Cerebellar nuclear complex (tissue), 1 donor: ENCODE results near the gene RPL10A.

ENCODE experiments used
- DNase-seq, 2 experiments: peaks; one replicate each; lab custom pipeline; 2025; lab: John Stamatoyannopoulos, UW

RPL10A gene

DNA sequence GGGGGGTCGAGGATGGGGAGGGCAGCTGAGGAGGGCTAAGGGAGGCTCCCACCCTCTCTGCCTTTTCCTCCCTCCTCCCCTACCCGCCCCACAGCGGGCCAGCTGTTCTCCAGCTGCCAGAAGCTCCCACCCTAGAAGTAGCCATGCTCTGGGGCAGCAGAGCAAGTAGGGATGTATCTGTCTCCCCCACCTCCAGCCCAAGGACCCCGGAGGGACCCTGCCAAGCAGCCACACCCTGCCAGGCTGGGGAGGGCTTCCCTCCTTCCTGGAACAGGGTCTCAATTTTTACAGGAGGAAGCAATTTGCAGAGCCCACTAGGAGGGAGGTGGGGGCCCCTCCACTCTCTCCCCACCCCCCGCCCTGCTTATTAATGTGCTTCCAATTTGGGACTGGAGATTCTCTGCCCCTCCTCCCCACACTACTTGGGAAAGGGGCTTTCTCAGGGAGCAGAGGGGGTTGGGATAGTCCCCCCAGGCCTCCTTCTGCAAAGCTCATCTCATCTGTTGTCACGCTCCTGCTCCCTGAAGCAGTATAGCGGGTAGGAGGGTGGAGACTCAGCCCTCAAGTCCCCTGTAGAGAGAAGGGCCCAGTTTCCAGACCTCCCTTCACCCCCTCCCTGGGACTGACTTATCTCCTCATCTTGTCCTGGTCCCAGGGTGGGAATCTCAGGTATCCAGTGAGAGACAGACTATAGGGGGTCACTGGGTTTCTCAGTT is 24.2 kb downstream of the RPL10A start:
- no peak for DNase-seq

DNA sequence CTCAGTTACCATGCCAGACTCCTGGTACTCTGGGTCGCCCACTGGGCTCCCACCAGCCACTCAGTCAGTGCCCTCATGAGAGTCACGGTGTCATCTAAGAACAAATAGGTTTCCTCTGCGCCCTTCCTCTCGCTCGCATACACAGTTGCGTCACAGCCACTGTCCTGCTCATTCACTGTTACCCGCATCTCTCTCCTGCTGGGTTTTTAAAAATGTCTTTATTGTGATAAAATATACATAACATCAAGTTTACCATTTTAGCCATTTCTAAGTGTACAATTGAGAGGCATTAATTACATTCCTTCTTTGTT is 24.7 kb downstream of the RPL10A start:
- DNase-seq = no peak

DNA sequence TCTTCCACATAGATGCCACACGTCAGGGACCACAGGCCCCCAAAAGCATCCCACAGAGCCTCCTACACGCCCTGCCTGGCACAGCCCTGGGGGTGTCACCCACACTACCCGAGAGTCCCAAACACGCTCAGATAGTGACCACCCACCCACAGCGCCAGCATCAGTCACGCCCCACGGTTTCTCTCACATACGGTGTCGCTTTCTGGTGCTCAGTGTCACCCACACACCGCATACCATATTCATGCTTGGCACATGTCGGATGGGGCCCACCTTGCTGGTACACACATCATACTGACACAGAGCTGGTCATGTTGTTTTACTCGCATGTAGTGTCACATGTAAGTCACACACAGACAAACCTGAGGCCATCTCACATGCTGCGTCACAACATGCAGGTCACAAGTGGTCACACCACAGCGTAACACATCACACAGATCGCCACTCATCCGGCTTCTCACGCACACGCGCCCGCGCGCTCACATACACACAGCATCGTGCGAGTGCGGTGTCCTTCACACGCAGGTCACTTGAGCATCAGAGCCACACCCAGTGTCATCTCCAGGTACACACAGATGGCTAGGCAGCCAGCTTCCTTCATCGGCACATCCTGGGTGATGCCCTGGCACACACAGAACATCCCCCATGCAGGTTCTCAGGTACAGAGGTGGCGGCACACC is 25.2 kb downstream of the RPL10A start:
- DNase-seq = no peak

DNA sequence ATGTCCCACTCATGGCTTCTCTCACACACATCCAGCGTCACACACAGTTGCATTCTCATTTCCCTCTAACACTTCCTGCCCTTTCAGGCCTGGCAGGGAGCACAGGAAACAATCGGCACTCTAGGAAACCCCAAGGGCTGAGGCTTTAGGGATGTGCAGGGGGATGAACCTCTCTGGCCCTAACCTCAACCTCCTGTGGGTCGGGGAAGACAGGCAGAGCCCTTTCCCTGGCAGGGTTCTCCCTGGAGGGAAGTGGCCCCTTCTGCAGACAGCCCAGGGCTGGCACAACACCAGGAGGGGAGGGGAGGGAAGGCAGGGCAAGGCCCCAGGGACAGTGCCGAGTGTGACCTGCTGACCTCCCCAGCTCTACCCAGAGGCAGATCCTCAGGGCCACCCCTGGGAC is 26.0 kb downstream of the RPL10A start:
- DNase-seq = no peak

DNA sequence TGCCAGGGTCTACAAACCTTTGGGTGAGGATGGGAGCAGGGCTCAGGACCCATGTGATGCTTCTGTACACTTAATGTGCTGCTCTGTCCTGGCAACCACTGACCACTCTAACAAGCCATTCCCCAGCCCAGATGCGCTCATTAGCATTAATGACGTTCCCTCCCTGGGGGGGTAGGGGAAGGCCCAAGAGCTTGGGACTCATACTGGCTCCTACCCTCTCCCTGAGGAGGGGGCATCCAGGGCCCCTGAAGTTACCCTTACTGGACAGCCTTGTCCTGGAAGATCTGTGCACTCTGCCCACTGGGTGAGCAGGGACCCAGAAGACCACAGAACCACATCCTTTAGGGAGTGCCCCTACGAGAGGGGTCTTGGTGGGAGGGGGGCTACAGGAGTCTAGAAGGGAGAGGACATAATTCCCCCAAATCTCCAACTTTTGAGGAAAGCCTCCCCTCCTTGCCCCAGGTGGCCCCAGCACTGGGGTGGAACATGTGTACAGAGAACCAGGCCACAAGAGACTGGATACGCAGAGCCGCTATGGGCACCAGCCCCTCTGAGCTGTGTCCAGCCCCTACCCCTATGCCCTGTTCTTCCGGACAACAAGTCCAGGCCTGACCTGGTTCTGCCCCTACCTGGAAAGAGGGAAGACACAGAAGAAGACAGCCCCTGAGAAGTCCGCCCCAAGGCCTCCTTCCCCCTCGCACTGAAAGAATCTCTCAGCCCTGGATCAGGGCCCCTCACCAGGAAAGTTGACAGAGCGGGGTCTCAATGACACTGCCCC is 27.2 kb downstream of the RPL10A start:
- no peak for DNase-seq

DNA sequence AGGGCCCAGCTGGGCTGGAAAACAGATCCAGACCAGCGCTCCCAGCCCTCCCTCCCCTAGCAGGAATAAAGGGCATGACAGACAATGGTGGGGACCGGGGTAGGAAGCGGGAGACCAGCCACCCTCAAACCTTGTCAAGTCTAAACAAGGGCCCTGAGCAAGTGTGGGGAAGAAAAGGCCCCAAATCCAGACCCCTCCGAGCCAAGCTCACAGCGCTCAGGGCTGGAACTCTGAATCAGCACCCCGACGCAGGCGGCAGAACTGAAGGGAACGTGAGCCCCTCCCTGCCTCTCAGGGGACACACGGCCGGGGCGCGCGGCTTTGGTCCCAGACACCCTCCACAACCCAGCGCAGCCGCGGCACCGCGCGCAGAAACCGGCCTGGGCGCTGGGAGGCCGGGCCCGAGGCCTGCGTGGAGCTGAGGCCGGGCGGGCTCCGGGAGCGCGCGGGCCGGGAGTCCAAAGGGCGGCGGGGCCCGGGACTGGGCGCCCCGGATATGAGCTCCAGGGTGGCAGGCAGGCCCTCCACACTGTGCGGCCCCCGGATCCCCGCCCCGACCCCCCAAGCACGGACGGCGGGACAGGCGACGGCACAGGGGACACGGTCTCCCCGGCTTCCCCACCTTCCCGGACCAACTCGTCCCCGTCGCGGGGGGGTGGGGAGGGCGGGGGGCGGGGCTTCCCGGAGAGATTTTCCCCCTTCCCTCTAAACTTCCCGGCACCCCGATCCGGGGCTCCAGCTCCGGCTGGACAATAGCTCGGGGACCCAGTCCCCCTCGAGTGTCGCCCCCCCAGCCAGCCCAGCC is 28.0 kb downstream of the RPL10A start:
- no peak for DNase-seq

DNA sequence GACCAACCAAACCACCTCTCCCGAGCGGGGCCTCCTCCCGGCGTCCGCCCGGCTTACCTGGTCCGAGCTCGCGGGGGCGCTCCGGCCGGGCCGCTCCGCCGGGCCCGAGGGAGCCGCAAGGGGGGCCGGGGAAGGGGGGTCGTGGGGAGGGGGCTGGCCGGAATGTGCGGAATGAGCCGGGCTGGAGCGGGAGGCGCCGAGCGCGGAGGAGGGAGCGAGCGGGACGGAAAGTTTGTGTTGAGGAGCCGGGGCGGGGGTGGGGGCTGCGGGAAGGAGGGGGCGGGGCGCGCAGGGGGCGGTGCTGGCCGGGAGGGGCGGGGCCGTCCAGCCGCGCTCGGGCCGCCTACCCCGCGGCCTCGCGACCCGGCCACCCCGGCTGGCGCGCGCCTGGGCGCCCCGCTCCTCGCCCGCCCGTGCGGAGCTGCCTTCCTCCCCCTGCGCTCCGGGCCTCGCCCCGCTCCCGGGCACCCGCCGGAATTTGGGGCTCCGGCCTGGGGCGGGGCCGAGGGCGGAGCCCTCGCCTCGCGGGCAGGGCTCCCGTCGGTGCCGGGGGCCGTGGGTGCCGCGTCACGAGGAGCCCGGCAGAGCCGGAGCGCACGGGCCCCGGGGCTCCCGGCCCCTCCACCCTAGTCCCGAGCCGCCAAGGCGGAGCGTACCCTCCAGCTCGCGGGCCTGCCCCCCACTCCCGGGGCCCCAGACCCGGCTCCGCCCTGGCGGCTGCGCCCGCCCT is 28.8 kb downstream of the RPL10A start, which contains the start of gene TEAD3:
TSS of gene TEAD3 (minus strand) at position 239 of the 730 bp plus-strand sequence.
- no peak for DNase-seq

DNA sequence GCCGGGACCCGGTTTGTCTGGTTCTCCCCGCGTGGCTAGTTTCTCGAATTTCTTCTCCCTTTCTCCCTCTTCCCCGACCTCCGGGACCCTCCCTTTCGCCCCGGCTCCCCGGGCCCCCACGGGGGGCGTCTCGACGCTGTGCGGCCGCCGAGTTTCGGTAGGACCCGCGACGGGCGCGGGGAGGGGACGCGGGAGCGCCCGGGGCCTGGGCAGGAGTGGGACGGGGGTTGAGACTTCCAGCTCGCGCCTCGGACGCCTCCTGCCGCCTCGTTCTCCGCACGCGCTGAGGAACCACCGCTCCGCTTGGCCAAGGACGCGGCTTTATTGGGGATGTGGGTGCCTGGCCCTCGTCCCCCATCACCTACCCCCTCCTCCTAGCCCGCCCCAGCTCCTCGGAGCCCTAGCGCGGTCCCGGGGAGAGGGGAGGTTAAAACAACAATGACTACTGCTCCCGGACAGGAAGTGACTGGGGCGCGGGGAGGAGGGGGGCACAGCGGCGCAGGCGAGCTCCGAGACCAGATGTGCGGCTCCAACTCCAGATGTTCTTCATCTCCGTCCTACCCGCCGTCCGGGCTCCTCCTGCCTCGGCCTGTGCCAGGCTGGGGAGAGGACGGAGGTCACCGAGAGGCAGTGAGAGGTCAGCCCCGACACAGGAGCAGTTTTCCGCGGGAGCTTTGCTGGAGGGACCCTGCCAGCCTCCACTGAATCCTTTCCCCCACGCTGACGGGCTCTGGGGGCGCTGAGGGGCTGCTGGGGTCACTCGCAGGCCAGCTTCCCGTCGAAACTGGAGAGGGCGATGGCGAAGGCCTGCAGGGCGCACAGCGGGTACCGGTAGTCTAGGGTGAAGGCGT is 29.6 kb downstream of the RPL10A start:
- no peak for DNase-seq

DNA sequence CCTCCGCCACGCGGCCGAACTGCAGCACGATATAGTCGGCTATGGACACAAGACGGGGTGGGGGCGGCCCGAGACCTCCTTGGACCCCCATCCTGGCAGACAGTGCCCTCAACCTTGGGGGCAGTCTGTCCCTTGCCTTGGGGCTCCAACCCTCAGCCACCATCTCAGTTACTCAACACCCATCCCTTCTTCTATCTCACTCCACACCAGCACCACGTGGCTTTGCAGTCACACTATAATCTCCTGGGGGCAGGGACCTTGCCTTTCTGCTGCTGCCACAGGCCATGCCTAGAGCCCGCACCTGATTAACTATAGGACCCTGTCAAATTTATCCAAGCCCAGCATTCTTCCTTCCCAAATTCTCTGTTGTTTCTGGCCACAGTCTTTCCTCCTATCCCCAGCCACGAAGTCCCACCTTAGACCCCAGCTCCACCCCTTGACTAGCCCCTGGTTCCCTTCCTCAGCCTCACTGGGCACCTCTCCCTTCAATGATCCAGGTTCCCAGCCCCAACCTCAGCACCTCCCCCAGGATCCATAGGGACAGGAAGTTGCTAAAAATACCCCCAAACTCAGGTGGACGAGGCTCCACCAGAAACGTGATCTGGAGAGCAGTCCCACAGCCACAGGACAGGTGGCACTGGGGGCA is 30.3 kb downstream of the RPL10A start:
- no peak for DNase-seq

DNA sequence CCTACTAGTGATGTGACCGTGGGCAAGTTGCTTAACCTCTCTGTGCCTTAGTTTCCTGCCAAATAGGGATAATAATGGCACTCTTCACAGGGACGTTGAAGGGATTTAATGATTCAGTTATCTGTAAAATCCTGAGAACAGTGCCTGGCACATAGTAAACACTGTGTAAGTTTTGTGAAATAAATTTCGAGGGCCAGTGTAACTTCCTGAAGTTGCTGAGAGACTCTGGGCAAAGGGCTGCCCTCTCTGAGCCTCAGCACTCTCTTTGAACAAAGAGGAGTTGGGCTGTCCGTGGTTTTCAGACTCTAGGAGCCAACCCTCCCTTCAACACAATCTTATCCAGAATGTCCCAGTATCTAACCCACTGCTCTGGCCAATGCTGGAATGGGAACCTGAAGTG is 31.2 kb downstream of the RPL10A start:
- no peak for DNase-seq

DNA sequence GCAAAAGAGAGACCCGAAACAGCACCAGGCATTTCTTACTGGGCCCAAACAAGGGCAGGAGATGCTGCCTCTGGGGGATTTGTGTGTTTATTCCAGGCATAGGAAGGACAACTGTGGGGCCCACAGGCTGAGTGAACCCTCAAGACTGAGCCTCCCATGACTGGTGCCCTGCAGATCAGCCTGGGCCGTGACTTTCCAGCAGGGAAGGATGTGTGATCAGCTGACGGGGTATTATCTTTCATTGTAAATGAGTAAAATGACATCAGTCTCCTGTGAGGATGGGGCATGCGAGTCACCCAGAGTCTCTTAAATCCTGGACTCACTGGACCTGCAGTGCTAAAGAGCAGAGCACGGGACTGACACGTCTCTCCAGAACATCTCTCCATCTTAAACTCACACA is 32.6 kb downstream of the RPL10A start:
- no peak for DNase-seq

DNA sequence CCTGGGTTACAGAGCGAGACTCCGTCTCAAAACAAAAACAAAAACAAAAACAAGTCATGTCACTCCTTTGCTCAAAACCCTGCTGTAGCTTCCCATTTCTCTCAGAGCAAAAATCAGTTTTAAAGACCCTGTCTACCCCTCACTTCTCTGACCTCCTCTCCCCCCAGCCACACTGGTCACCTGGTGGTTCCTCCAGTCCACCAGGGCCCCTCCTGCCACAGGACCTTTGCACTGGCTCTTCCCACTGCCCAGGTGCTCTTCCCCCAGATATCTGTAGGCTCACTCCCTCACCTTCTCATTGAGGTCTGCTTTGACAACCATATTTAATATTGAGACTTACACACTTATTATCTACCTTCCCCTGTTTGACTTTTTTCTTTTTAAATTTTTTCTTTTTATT is 33.6 kb downstream of the RPL10A start:
- no peak for DNase-seq

DNA sequence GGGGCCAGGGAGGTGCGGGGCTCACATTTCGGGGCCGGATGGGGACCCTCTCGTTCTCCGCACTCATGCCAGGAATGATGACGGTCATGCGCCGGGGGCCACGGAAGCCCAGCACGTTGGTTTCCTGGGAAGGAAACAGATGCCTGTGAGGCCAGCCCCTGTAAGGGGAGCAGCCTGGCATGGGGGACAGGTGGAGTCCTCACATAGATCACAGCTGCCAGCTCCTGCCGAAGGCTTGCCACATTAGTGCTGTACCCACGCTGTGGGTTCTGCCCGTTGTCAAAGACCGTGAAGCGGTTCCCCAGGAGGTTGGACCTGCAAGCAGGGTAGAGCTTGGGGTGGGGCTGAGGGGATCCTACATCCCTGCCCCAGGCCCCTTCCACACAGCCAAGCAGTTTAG is 35.3 kb downstream of the RPL10A start:
- no peak for DNase-seq

DNA sequence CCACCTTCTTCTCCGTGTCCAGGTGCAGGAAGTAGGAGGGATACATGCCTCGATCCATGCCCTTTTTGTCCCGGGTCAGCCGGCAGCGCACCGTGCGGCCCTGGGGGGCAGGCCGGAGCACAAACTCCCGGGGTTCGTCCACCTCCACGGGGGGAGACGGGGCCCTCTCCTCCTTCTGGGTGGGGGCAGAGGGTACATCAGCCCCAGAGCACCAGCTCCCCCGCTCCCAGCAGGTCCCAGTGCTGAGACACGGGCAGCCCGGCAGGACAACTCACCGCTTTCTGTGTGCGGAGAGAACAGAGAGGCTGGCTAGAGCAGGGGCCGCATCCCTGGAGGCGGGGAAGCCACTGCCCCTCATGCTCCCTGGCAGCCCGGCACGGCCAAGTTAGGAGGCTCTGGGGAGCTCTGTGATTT is 37.8 kb downstream of the RPL10A start:
- no peak for DNase-seq

DNA sequence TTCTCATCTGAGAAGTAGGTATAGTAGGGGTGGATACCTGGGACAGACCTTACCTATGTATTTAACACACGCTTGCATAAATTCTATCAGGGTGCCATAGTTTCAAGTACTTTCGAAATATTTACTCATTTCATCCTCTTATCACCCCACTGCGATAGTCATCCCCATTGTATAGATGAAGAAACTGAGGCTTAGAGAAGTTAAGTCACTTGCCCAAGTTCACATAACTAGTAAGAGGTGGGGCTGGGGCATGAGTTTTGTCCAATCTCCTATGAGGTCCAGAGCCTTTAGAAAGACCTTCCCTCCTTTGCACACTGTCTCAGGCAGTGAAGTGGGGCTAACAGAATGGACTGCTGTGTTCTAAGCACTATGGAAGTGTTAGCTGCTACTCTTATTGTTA is 38.3 kb downstream of the RPL10A start:
- DNase-seq = no peak

DNA sequence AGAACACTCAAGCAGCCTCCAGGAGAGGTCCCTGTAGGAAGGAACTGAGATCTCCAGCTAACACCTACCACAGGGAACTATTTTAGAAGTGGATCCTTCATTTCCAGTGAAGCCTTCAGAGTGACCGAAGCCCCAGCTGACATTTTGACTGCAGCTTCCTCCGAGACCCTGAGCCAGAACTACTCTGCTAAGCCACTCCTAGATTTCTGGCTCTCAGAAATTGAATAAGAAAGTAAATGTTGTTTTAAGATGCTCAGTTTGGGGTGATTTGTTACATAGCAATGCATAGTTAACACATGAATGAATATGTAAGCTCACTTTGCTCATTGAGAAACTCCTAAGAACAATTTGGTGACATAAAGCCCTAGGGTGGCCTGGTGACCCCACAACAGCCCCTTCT is 39.0 kb downstream of the RPL10A start:
- no peak for DNase-seq

DNA sequence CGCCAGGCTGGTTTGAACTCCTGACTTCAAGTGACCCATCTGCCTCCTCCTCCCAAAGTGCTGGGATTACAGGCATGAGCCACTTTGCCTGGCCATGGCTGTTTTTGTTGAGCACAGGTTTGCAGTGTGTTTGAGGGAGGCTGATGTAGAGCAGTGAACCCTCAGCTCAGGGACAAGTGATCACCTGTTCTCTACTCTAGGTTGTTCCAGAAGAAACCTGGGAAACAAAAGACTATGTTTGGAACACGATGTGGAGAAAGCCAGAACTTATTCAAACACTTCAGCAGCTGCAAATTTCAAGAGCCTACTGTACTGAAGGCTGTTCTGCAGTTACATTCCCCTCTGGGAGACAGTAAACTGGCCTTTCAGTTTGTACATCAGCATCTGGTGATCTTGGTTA is 39.8 kb downstream of the RPL10A start:
- DNase-seq = no peak

DNA sequence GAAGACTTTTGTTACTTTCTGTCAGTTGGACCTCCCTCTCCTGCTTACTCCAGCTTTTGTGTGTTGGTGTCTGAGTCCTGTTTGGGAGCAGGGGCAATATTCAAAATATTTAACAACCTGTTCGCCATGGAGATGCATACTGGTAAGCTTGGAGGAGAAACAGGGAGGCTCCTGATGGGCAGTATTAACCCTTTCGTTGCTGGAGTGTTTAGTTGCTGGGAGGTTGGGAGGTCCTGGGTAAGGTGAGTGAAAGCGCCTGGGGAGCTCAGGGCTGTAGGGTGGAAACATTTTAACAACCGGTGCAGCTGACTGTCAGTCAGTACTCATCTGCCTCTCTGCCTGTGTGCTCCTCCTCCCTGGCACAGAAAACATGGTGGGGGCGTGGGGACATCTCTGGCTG is 40.3 kb downstream of the RPL10A start:
- DNase-seq = no peak

DNA sequence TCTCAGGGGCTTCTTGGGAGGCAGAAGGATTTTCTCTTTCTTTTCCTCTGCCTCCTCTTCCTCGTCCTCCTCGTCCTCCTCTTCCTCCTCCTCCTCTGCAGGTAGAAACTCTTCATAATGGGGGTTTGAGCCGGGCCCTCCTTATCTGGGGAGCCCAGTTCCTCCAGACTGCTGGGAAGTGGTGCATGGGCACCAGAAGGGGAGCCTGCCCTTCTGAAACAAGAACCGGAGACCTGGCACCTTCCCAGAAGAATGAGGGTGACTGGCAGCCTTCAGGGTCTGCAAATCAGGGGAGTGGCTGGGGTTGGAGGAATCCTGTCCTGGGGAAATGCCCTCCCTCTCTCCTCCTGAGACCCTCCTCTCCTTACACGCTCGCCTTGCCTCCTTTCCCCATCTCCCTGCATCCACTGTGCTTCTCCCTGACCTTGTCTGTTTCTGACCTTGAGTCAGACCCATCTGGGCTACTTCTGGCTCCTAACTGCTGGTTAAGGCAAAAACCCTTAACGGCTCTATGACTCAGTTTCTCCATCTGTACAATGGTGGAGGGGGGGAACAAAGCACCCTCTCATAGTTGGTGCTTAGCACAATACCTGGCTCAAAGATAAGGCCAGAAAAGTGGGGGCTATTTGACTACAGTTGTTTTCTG is 42.8 kb downstream of the RPL10A start:
- DNase-seq = no peak

DNA sequence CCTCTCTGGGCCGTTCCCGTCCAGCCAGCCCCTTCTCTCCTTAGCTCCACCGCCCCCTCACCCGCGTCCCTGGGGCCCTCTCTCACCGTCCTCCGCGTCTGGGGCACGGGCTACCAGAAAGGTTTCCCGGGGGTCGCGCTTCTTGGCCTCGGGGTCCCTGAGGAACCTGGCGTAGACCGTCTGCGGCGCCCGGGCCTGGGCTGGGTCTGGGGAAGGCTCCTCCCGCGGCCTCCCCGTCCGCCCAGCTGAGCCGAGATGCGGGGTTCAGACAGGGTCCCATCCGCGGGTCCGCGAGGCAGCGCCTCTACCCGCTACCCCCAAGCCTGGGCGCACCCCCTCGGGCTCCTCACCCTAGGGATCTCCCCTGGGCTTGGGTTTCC is 43.4 kb downstream of the RPL10A start:
- DNase-seq = no peak
